ENCODE data around the gene PWWP2B.

The PWWP2B gene

DNA sequence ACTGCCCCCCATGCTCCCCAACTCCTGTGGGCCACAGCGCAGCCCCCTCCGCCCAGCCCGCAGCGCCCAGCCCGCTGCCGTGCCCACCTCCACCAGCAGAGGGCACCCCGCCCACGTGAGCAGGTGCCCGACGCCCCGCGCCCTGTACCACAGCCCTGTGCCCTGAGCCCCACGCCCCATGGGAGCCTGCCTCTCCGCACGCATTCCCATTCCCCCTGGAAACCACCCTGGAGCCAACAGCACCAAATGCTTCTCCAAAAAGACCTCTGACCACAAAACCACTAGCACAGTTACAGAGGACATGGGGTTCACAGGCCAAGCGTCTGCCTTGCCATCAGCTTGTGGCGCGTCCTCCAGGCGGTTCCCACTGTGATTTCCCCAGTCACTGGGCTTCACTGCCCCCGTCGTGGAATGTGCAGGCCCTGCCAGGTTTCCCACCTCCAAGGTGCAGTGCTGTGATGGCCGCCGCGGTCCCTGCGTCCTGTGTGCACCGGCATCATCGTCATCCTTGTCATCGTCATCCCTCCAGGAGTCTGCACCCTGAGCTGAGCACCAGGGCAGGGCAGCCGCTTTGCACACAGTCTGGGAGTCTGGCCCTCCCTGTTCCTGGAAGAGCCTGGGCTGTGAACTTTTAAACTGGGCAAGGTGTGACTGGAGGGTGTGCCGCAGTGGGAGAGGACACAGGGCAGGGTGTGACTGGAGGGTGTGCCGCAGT is 61.7 kb downstream of the PWWP2B start:
- DNase-seq (ENCODE audit: low read depth) = peak; percentile 25
- H3K4me3 ChIP-seq (replicated peaks; ENCODE audit: low read depth, low read length) = no peak overlapping the region
- TF ChIP-seq, protein P1, sequence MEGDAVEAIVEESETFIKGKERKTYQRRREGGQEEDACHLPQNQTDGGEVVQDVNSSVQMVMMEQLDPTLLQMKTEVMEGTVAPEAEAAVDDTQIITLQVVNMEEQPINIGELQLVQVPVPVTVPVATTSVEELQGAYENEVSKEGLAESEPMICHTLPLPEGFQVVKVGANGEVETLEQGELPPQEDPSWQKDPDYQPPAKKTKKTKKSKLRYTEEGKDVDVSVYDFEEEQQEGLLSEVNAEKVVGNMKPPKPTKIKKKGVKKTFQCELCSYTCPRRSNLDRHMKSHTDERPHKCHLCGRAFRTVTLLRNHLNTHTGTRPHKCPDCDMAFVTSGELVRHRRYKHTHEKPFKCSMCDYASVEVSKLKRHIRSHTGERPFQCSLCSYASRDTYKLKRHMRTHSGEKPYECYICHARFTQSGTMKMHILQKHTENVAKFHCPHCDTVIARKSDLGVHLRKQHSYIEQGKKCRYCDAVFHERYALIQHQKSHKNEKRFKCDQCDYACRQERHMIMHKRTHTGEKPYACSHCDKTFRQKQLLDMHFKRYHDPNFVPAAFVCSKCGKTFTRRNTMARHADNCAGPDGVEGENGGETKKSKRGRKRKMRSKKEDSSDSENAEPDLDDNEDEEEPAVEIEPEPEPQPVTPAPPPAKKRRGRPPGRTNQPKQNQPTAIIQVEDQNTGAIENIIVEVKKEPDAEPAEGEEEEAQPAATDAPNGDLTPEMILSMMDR (IDR thresholded peaks at IDR 0.05; ENCODE audit: low read length, missing control alignments) = peak; percentile 53

GRCh38 chr10:132459301-132460003 is 62.5 kb downstream of the PWWP2B start:
- TF ChIP-seq, protein P1 (IDR thresholded peaks at IDR 0.05; ENCODE audit: low read length, missing control alignments) = no peak
- no peak for DNase-seq (ENCODE audit: low read depth)
- H3K4me3 ChIP-seq (replicated peaks; ENCODE audit: low read depth, low read length) = no peak overlapping the region

- no peak overlapping the region for H3K4me3 ChIP-seq (replicated peaks; ENCODE audit: low read depth, low read length)
- TF ChIP-seq, protein P1 (IDR thresholded peaks at IDR 0.05; ENCODE audit: low read length, missing control alignments) = no peak
- DNase-seq (ENCODE audit: low read depth) = no peak
These were observed 63.1 kb downstream of the PWWP2B start for GRCh38 chr10:132460071-132460470.

DNA sequence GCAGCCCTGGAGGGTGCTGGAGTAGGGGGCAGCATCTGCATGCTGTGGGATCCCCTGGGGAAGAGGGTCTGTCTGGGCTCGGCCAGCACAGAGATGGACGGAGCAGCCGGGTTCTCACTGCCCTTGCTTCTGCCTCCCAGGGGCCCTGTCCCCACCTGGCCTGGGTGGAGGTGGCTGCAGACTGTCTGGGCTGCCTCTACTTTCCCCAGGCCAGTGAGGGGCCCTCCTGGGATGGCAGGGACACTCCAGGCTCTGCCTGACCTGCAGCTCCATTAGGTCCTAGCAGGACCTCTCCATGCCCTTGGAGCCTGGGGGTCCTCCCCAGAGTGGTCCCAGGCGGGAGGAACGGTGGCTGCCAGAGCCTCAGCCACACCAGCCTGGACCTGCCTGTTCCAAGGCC is 63.7 kb downstream of the PWWP2B start:
- TF ChIP-seq, protein P1 (IDR thresholded peaks at IDR 0.05; ENCODE audit: low read length, missing control alignments) = no peak
- no peak overlapping the region for H3K4me3 ChIP-seq (replicated peaks; ENCODE audit: low read depth, low read length)
- DNase-seq (ENCODE audit: low read depth) = no peak

GRCh38 chr10:132461103-132461682 is 64.2 kb downstream of the PWWP2B start:
- DNase-seq (ENCODE audit: low read depth) = no peak
- TF ChIP-seq, protein P1 (IDR thresholded peaks at IDR 0.05; ENCODE audit: low read length, missing control alignments) = no peak
- H3K4me3 ChIP-seq (replicated peaks; ENCODE audit: low read depth, low read length) = no peak overlapping the region

- H3K4me3 ChIP-seq (replicated peaks; ENCODE audit: low read depth, low read length) = no peak overlapping the region
- TF ChIP-seq, protein P1 (IDR thresholded peaks at IDR 0.05; ENCODE audit: low read length, missing control alignments) = no peak
- no peak for DNase-seq (ENCODE audit: low read depth)
These were observed 64.8 kb downstream of the PWWP2B start for GRCh38 chr10:132461683-132462231.

All from fibroblast of pulmonary artery (primary cell).